K562 (cell line): ENCODE measurements around the gene TSHR. TPM values are rescaled to one million over a fixed set of nuclear protein-coding genes. Genes with fewer than 3 reads are reported as not detected.

ENCODE experiments used
- MCM3 ChIP-seq: fragments of 450-650 bp; IDR thresholded peaks from 2 replicates; pipeline ENCODE4 v1.6.1; 2016
- POLR3A ChIP-seq: IDR thresholded peaks from 2 replicates; pipeline ENCODE4 v1.6.1; 2011; ENCODE audit warnings: borderline replicate concordance, mild to moderate bottlenecking, moderate library complexity; ENCODE audit not compliant: insufficient read length, insufficient read depth; ENCODE audit errors: extremely low read depth
- SNRNP70 ChIP-seq: fragments of 200-400 bp; formaldehyde crosslinking; optimal IDR thresholded peaks from 2 replicates; pipeline ENCODE3; 2017; ENCODE audit warnings: low read depth, low read length
- ZNF12 ChIP-seq: sonication (generic); formaldehyde crosslinking; IDR thresholded peaks from 2 replicates; pipeline ENCODE4 v1.4.0; 2020; ENCODE audit warnings: mild to moderate bottlenecking, missing genetic modification reagents
- ZNF197 ChIP-seq: fragments of 200-800 bp; sonication (Bioruptor generic); IDR thresholded peaks from 2 replicates; pipeline ENCODE4 v1.6.1; 2016; ENCODE audit warnings: low read depth, missing genetic modification characterization, missing compliant biosample characterization
- polyA plus RNA-seq, 8 experiments: library from polyadenylated mRNA; depleted of rRNA in 4 of 8; stranded (reverse) in 5 of 8; unstranded in 3 of 8; fragments of >200 nt; fragmentation: Nextera tagmentation in 2 of 8; fragmentation: Illumina TruSeq in 1 of 8; extraction: Ambion mirVana in 2 of 8; extraction: Trizol in 1 of 8; gene quantifications; 2 replicates each; pipeline versions ENCODE4 v1.2.1 to v1.2.3, GENCODE V29; 2011 to 2014; ENCODE audit warnings: inconsistent platforms in 1 of 8, missing spikeins in 1 of 8
- total RNA-seq, 7 experiments: library from RNA; depleted of rRNA in 6 of 7; stranded (reverse); fragments of >200 nt in 6 of 7; fragmentation: Illumina TruSeq in 2 of 7; extraction: Trizol in 2 of 7; gene quantifications; 2 replicates each; pipeline versions ENCODE4 v1.2.1 to v1.2.3, GENCODE V29; 2011 to 2021; ENCODE audit warnings: low replicate concordance in 1 of 7
- TF ChIP-seq, protein P1 (sequence below), 2 experiments: fragments of 450-650 bp; formaldehyde crosslinking in 1 of 2; IDR thresholded peaks; 2 replicates each; pipeline versions ENCODE4 v1.4.0 to v1.6.1; 2014 to 2020; ENCODE audit warnings: mild to moderate bottlenecking in 2 of 2, borderline replicate concordance in 1 of 2, low read depth in 1 of 2
- TF ChIP-seq, protein P2 (sequence below): fragments of 450-650 bp; conservative IDR thresholded peaks from 2 replicates; pipeline ENCODE4 v1.6.1; 2016; ENCODE audit warnings: missing genetic modification characterization, low read depth, mild to moderate bottlenecking, control low read depth, missing compliant biosample characterization

The TSHR gene
- total and polyA plus RNA-seq, 9 of the 15 experiments (the other 6 are each of a cell fraction or from before 2014, with no cell fraction given), result 0.01 to 0.10 TPM; not detected in 7

DNA sequence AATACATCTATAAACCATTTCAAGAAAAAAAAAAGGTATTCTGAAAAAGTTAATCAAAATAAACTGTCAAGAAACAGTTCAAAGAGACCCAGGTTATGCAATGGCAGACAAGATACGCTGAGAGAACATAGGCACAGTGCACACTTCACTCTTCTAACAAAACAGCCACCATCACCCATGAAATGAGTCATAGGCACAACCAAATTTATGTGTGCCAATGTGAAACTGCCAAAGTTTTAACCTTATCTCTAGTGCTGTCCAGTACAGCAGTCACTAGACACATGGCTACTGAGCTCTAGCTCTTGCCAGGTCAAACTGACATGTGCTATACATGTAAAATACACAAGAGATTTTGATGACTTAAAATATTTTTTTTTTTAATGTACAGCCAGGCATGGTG lies 15.3 kb upstream of the TSHR start (continued):
- TF ChIP-seq, protein P1, sequence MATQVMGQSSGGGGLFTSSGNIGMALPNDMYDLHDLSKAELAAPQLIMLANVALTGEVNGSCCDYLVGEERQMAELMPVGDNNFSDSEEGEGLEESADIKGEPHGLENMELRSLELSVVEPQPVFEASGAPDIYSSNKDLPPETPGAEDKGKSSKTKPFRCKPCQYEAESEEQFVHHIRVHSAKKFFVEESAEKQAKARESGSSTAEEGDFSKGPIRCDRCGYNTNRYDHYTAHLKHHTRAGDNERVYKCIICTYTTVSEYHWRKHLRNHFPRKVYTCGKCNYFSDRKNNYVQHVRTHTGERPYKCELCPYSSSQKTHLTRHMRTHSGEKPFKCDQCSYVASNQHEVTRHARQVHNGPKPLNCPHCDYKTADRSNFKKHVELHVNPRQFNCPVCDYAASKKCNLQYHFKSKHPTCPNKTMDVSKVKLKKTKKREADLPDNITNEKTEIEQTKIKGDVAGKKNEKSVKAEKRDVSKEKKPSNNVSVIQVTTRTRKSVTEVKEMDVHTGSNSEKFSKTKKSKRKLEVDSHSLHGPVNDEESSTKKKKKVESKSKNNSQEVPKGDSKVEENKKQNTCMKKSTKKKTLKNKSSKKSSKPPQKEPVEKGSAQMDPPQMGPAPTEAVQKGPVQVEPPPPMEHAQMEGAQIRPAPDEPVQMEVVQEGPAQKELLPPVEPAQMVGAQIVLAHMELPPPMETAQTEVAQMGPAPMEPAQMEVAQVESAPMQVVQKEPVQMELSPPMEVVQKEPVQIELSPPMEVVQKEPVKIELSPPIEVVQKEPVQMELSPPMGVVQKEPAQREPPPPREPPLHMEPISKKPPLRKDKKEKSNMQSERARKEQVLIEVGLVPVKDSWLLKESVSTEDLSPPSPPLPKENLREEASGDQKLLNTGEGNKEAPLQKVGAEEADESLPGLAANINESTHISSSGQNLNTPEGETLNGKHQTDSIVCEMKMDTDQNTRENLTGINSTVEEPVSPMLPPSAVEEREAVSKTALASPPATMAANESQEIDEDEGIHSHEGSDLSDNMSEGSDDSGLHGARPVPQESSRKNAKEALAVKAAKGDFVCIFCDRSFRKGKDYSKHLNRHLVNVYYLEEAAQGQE (IDR thresholded peaks at IDR 0.05; ENCODE audit: borderline replicate concordance), result no peak
- TF ChIP-seq, protein P1 (CRISPR knock-in tag; IDR thresholded peaks at IDR 0.05; ENCODE audit: low read depth), result no peak
- TF ChIP-seq POLR3A (no peak), ZNF12 (CRISPR knock-in tag) (no peak), SNRNP70 (no peak), MCM3 (no peak), ZNF197 (CRISPR knock-in tag) (no peak)
- TF ChIP-seq, protein P2, sequence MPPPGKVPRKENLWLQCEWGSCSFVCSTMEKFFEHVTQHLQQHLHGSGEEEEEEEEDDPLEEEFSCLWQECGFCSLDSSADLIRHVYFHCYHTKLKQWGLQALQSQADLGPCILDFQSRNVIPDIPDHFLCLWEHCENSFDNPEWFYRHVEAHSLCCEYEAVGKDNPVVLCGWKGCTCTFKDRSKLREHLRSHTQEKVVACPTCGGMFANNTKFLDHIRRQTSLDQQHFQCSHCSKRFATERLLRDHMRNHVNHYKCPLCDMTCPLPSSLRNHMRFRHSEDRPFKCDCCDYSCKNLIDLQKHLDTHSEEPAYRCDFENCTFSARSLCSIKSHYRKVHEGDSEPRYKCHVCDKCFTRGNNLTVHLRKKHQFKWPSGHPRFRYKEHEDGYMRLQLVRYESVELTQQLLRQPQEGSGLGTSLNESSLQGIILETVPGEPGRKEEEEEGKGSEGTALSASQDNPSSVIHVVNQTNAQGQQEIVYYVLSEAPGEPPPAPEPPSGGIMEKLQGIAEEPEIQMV (tag), result no peak
